Upper lobe of left lung (tissue), 6 donors: ENCODE data around the gene SLC1A7. TPM values are rescaled to one million over a fixed set of nuclear protein-coding genes. Genes with fewer than 3 reads are reported as not detected.
A peak's percentile ranks its signal among the peaks of the same experiment; 100 is the strongest.

Source experiments
- ATAC-seq, 2 donors: fragments of 200-7000 bp; cut with Tn5 transposase; one replicate each; pipeline ENCODE4 v1.9.1; 2022; ENCODE audit warnings: mild to moderate bottlenecking in 2 of 2, moderate library complexity in 2 of 2; ENCODE audit not compliant: low FRiP score in 2 of 2
- DNase-seq, 2 donors: peaks; one replicate each; pipeline ENCODE4 v3.0.0-alpha.2; 2019 to 2020
- H3K27ac ChIP-seq, 4 donors: fragments of 200-600 bp; sonication (generic); one replicate each; pipeline ENCODE4 v1.5.1; 2016 to 2019
- H3K27me3 ChIP-seq, 4 donors: fragments of 200-600 bp; sonication (generic); one replicate each; pipeline ENCODE4 v1.5.1; 2017 to 2019
- H3K36me3 ChIP-seq, 4 donors: fragments of 200-600 bp; sonication (generic); one replicate each; pipeline ENCODE4 v1.5.1; 2016 to 2019
- H3K4me1 ChIP-seq, 4 donors: fragments of 200-600 bp; sonication (generic); one replicate each; pipeline ENCODE4 v1.5.1; 2018 to 2019
- H3K4me3 ChIP-seq, 4 donors: fragments of 200-600 bp; sonication (generic); one replicate each; pipeline ENCODE4 v1.5.1; 2017 to 2019; ENCODE audit warnings: mild to moderate bottlenecking in 2 of 4, moderate library complexity in 1 of 4
- H3K9me3 ChIP-seq, 4 donors: fragments of 200-600 bp; sonication (generic); one replicate each; pipeline ENCODE4 v1.5.1; 2018 to 2019
- EP300 ChIP-seq, 4 donors: sonication (generic); formaldehyde crosslinking; IDR thresholded peaks; one replicate each; pipeline ENCODE4 v1.5.1; 2017; ENCODE audit warnings: antibody characterized with exemption in 4 of 4, control low read depth in 2 of 4
- POLR2A ChIP-seq, 4 donors: fragments of 450-650 bp; IDR thresholded peaks; one replicate each; pipeline ENCODE4 v1.5.1; 2016 to 2017; ENCODE audit warnings: antibody characterized with exemption in 4 of 4, mild to moderate bottlenecking in 2 of 4
- POLR2AphosphoS5 ChIP-seq, 2 donors: sonication (generic); formaldehyde crosslinking; IDR thresholded peaks; one replicate each; pipeline ENCODE4 v1.5.1; 2017; ENCODE audit warnings: antibody characterized with exemption in 2 of 2
- WGBS, 2 donors: methylation state at CpG; one replicate each; pipeline ENCODE4 v1.1.5; 2017 to 2018; 5-methylcytosine and 5-hydroxymethylcytosine counted together
- total RNA-seq, 6 donors: library from RNA; depleted of rRNA in 4 of 6; stranded (reverse); fragments of >200 nt in 4 of 6; gene quantifications; one replicate each; pipeline versions ENCODE4 v1.1.0 to v1.2.1, GENCODE V29; 2016 to 2021
- TF ChIP-seq, protein P1 (sequence below), 6 experiments: fragments of 450-650 bp in 4 of 6; fragments of 200-600 bp in 2 of 6; sonication (generic) in 2 of 6; IDR thresholded peaks; one replicate each; pipeline ENCODE4 v1.5.1; 2016 to 2019; ENCODE audit warnings: antibody characterized with exemption in 6 of 6
- donor health status: DM: no; HTN: no; CAD: no; lungs with moderate emphysema.
- donor health status: DM: no; HTN: yes; CAD: no; lungs with severe emphysema.

SLC1A7 gene
- total RNA-seq, 6 donors from 2014 or later: 0.37 to 1.3 (median 0.77) TPM; not detected in 2

- no peak for TF ChIP-seq POLR2AphosphoS5 (IDR thresholded peaks at IDR 0.05)
- TF ChIP-seq, protein P1, sequence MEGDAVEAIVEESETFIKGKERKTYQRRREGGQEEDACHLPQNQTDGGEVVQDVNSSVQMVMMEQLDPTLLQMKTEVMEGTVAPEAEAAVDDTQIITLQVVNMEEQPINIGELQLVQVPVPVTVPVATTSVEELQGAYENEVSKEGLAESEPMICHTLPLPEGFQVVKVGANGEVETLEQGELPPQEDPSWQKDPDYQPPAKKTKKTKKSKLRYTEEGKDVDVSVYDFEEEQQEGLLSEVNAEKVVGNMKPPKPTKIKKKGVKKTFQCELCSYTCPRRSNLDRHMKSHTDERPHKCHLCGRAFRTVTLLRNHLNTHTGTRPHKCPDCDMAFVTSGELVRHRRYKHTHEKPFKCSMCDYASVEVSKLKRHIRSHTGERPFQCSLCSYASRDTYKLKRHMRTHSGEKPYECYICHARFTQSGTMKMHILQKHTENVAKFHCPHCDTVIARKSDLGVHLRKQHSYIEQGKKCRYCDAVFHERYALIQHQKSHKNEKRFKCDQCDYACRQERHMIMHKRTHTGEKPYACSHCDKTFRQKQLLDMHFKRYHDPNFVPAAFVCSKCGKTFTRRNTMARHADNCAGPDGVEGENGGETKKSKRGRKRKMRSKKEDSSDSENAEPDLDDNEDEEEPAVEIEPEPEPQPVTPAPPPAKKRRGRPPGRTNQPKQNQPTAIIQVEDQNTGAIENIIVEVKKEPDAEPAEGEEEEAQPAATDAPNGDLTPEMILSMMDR (IDR thresholded peaks at IDR 0.05): no peak
- no peak for TF ChIP-seq POLR2A (IDR thresholded peaks at IDR 0.05)
- Histone ChIP-seq H3K27ac (no peak overlapping the region), H3K9me3 (no peaks in the 10 kb centered on the region), H3K4me3 (no peak overlapping the region), H3K36me3 (peaks cover 0 to 50% (median 7%) of the 10 kb centered on the region in 4 donors), H3K27me3 (no peaks in the 10 kb centered on the region), H3K4me1 (peaks cover 0 to 7% (median 2%) of the 10 kb centered on the region in 4 donors)
- ATAC-seq (no peak), DNase-seq (no peak)
- WGBS, 2 donors: 79 to 80% methylated on average over 5 of the region's 5 CpGs
Observed at GRCh38 chr1:53047737-53048736, 94.4 kb downstream of the SLC1A7 start.

- H3K9me3 ChIP-seq: no peaks in the 10 kb centered on the region
- H3K4me1 ChIP-seq: peaks cover 0 to 7% (median 2%) of the 10 kb centered on the region in 4 donors
- ATAC-seq (peak in 1 of 2 donors; percentile 39), DNase-seq (no peak)
- peaks cover 0 to 42% (median 5%) of the 10 kb centered on the region in 4 donors for H3K36me3 ChIP-seq
- H3K27ac ChIP-seq: peak overlapping the region in 1 of 4 donors; percentile 22
- no peaks in the 10 kb centered on the region for H3K27me3 ChIP-seq
- TF ChIP-seq EP300 (IDR thresholded peaks at IDR 0.05) (no peak), POLR2AphosphoS5 (IDR thresholded peaks at IDR 0.05) (no peak), POLR2A (IDR thresholded peaks at IDR 0.05) (no peak)
- TF ChIP-seq, protein P1 (IDR thresholded peaks at IDR 0.05): no peak
- no peak overlapping the region for H3K4me3 ChIP-seq
- WGBS, 2 donors: 44 to 60% methylated on average over 2 of the region's 2 CpGs
Observed at GRCh38 chr1:53046930-53047329, 95.5 kb downstream of the SLC1A7 start.

DNA sequence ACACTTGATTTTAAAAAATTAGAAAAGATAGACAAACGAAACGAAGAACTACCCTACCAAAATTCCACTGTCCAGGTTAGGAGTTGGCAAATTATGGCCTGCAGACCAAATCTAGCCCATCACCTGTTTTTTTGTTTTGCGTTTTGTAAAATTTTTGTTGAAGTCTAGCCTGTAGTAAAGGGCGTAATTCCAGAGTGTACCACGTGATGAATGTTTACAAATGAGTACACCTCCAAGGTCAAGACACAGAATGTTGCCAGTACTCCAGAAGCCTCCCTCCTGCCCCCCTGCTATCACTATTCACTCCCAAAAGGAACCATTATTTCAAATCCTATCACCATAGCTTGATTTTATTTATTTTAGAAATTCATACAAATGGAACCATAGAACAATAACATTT, 97.5 kb downstream of the SLC1A7 start:
- H3K36me3 ChIP-seq: peaks cover 2 to 42% (median 12%) of the 10 kb centered on the region in 4 donors
- no peak overlapping the region for H3K27ac ChIP-seq
- no peak overlapping the region for H3K4me3 ChIP-seq
- DNase-seq (no peak), ATAC-seq (no peak)
- TF ChIP-seq EP300 (IDR thresholded peaks at IDR 0.05): no peak
- TF ChIP-seq POLR2A (IDR thresholded peaks at IDR 0.05): no peak
- TF ChIP-seq, protein P1 (IDR thresholded peaks at IDR 0.05): no peak
- no peak for TF ChIP-seq POLR2AphosphoS5 (IDR thresholded peaks at IDR 0.05)
- no peaks in the 10 kb centered on the region for H3K27me3 ChIP-seq
- no peaks in the 10 kb centered on the region for H3K9me3 ChIP-seq
- WGBS, 2 donors: 88% methylated on average over 5 of the region's 5 CpGs
- peaks cover 0 to 7% (median 2%) of the 10 kb centered on the region in 4 donors for H3K4me1 ChIP-seq

DNA sequence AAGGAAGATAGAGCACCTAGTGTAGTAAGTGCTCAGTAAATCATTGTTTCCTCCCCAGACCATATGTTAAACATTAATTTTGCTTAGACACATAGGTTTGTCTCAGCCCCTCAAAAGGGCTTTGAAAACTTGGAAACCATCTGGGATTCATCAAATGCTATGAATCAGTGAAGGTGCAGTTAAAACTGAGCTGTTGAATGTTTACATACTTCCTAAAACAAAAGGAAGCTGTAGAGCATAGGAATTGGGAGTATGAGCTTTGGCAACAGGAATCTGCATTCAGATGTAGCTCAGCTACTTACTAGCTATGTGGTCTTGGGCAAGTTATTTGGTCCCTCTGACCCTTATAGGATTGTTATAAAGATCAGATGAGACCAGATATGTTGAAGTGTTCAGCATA, 99.2 kb downstream of the SLC1A7 start:
- no peak overlapping the region for H3K4me3 ChIP-seq
- no peaks in the 10 kb centered on the region for H3K9me3 ChIP-seq
- no peak for ATAC-seq
- H3K27me3 ChIP-seq: no peaks in the 10 kb centered on the region
- H3K36me3 ChIP-seq: peaks cover 8 to 39% (median 22%) of the 10 kb centered on the region in 4 donors
- DNase-seq: no peak
- H3K4me1 ChIP-seq: peaks cover 0 to 7% (median 2%) of the 10 kb centered on the region in 4 donors
- TF ChIP-seq POLR2AphosphoS5 (IDR thresholded peaks at IDR 0.05) (no peak), POLR2A (IDR thresholded peaks at IDR 0.05) (no peak), EP300 (IDR thresholded peaks at IDR 0.05) (no peak)
- TF ChIP-seq, protein P1 (IDR thresholded peaks at IDR 0.05): no peak
- H3K27ac ChIP-seq: no peak overlapping the region
